Loucy (cell line): ENCODE results near the gene TAF3.

Experiments
- H2AFZ ChIP-seq: fragments of 200-600 bp; sonication (generic); 2 replicates; pipeline ENCODE4 v1.6.0; 2016; ENCODE audit warnings: antibody characterized with exemption, mild to moderate bottlenecking, low read length, moderate library complexity
- H3F3A ChIP-seq: fragments of 200-600 bp; 2 replicates; pipeline ENCODE4 v1.6.0; 2016; ENCODE audit warnings: antibody characterized with exemption, low read depth, mild to moderate bottlenecking
- H3K27me3 ChIP-seq: fragments of 200-600 bp; sonication (generic); 2 replicates; pipeline ENCODE4 v1.6.1; 2014; ENCODE audit warnings: low read length, mild to moderate bottlenecking; ENCODE audit not compliant: insufficient read depth, poor library complexity, severe bottlenecking
- H3K36me3 ChIP-seq: fragments of 200-600 bp; sonication (generic); 2 replicates; pipeline ENCODE4 v1.6.1; 2016; ENCODE audit warnings: low read length; ENCODE audit not compliant: insufficient read depth
- H3K4me1 ChIP-seq: fragments of 200-600 bp; sonication (generic); 2 replicates; pipeline ENCODE4 v1.5.1; 2014; ENCODE audit warnings: low read length, mild to moderate bottlenecking; ENCODE audit not compliant: insufficient read depth, poor library complexity, severe bottlenecking
- H3K4me2 ChIP-seq: fragments of 200-600 bp; sonication (generic); 2 replicates; pipeline ENCODE4 v1.6.0; 2014; ENCODE audit warnings: antibody characterized with exemption, low read length, low read depth, mild to moderate bottlenecking; ENCODE audit not compliant: poor library complexity, severe bottlenecking
- H3K4me3 ChIP-seq: fragments of 200-600 bp; sonication (generic); 2 replicates; pipeline ENCODE4 v1.5.1; 2014; ENCODE audit warnings: low read length, mild to moderate bottlenecking, mixed read lengths; ENCODE audit not compliant: poor library complexity, severe bottlenecking
- H3K79me2 ChIP-seq: fragments of 200-600 bp; sonication (generic); 2 replicates; pipeline ENCODE4 v1.6.1; 2014; ENCODE audit warnings: low read length; ENCODE audit not compliant: insufficient read depth
- H3K9ac ChIP-seq: fragments of 200-600 bp; sonication (generic); 2 replicates; pipeline ENCODE4 v1.6.0; 2014; ENCODE audit warnings: mild to moderate bottlenecking, low read depth, low read length, moderate library complexity; ENCODE audit not compliant: poor library complexity, severe bottlenecking
- H3K9me2 ChIP-seq: fragments of 200-600 bp; sonication (generic); replicated peaks from 2 replicates; pipeline ENCODE4 v1.6.1; 2016; ENCODE audit warnings: low read depth, low read length, mixed read lengths
- H3K9me3 ChIP-seq: fragments of 200-600 bp; sonication (generic); 2 replicates; pipeline ENCODE4 v1.6.1; 2014; ENCODE audit warnings: mild to moderate bottlenecking, antibody characterized with exemption, low read length, low read depth; ENCODE audit not compliant: insufficient read depth
- H4K20me1 ChIP-seq: fragments of 200-600 bp; sonication (generic); 2 replicates; pipeline ENCODE4 v1.6.0; 2014; ENCODE audit warnings: antibody characterized with exemption, low read length, mild to moderate bottlenecking; ENCODE audit not compliant: insufficient read depth, poor library complexity, severe bottlenecking
- EZH2phosphoT487 ChIP-seq: fragments of 200-600 bp; IDR thresholded peaks from 2 replicates; pipeline ENCODE4 v1.6.1; 2018; ENCODE audit warnings: antibody characterized with exemption, mild to moderate bottlenecking, moderate library complexity, borderline replicate concordance
- TF ChIP-seq, protein P1 (sequence below): fragments of 200-600 bp; sonication (generic); conservative IDR thresholded peaks from 2 replicates; pipeline ENCODE4 v1.5.1; 2014; ENCODE audit warnings: mild to moderate bottlenecking, antibody characterized with exemption, low read length

Gene TAF3

DNA sequence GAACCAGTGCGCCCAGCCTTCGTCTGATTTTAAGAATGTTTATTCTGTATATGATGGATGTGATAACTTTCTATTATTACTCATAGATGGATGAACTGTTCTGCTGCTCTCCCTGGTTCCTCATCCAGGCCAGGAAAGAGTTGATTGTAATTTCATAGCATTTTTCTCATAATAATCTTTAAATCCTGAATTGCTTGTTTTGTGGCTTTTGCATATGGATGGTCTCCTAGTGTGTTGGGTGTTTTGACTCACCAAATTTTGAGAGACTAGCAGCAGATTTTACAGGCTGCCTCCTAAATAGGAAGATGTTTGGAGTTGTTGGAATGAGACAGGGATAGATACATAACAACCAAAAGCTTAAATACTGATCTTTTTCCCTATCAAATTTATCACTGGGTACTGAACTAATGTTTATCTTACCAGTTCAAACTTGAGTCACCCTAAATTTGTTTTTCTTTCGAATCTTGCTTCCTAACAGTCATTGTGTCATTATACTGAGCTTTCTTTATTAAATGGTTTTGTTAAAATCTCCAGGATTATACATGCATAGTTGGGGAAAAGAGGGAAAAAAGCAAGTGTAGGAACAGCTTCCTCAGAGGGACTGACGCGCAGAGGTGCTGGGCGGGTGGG is 130.2 kb downstream of the TAF3 start:
- no peaks in the 10 kb centered on the region for H3K9me2 ChIP-seq
- no peak overlapping the region for H3K9ac ChIP-seq
- no peak overlapping the region for H3K4me3 ChIP-seq
- no peaks in the 10 kb centered on the region for H4K20me1 ChIP-seq
- TF ChIP-seq EZH2phosphoT487, result no peak
- TF ChIP-seq, protein P1, sequence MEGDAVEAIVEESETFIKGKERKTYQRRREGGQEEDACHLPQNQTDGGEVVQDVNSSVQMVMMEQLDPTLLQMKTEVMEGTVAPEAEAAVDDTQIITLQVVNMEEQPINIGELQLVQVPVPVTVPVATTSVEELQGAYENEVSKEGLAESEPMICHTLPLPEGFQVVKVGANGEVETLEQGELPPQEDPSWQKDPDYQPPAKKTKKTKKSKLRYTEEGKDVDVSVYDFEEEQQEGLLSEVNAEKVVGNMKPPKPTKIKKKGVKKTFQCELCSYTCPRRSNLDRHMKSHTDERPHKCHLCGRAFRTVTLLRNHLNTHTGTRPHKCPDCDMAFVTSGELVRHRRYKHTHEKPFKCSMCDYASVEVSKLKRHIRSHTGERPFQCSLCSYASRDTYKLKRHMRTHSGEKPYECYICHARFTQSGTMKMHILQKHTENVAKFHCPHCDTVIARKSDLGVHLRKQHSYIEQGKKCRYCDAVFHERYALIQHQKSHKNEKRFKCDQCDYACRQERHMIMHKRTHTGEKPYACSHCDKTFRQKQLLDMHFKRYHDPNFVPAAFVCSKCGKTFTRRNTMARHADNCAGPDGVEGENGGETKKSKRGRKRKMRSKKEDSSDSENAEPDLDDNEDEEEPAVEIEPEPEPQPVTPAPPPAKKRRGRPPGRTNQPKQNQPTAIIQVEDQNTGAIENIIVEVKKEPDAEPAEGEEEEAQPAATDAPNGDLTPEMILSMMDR, result no peak
- no peaks in the 10 kb centered on the region for H3K27me3 ChIP-seq
- H3K4me1 ChIP-seq, result peaks cover 7% of the 10 kb centered on the region
- H3K79me2 ChIP-seq, result peaks cover 4% of the 10 kb centered on the region; the same call in 1 of the 2 replicates
- H2AFZ ChIP-seq, result no peak overlapping the region
- no peaks in the 10 kb centered on the region for H3K9me3 ChIP-seq
- H3K4me2 ChIP-seq, result no peak overlapping the region
- H3F3A ChIP-seq, result no peaks in the 10 kb centered on the region
- no peaks in the 10 kb centered on the region for H3K36me3 ChIP-seq

DNA sequence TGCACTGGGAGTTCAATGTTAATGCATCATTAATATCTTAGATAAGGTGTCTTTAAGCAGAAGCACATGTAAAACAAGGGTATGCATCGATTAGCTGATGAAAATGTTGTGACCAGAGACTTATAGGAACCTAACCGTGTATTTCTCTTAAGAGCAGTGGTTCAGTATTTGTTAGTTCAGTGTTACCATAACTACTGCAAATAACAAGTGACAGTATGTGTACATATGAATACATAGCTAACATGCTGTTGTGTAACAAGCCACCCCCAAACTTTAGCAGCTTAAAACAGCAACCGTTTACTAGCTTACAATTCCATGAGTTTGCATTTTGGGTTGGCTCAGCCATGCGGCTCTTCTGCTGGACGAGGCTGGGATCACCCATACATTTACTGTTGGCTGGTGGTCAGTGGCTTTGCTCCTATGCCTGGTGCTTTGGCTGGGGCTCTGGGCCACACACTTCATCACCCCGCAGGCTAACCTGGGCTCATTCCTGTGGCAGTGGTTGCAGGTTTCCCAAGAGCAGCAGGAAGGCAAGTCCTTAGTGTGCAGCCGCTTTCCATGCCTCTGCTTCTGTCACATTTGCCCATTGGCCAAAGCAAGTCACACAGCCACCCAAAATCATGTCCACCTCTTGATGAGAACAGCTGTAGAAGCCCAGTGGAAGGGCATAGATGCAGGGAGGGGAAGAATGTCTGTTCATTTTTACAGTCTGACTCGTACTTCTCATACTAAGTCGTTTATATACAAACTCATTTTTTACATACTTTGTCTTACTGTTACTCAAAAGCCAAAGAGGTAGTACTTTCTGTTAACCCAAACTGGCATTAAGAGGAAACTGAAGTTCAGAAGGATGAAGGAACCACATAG is 132.9 kb downstream of the TAF3 start:
- Histone ChIP-seq H3K36me3 (no peaks in the 10 kb centered on the region), H3K4me2 (no peak overlapping the region), H3K9ac (no peak overlapping the region), H4K20me1 (no peaks in the 10 kb centered on the region), H3K9me3 (no peaks in the 10 kb centered on the region), H2AFZ (no peak overlapping the region), H3K4me3 (no peak overlapping the region), H3K9me2 (no peaks in the 10 kb centered on the region), H3K27me3 (no peaks in the 10 kb centered on the region), H3K79me2 (peaks cover 4% of the 10 kb centered on the region; the same call in 1 of the 2 replicates), H3K4me1 (peaks cover 7% of the 10 kb centered on the region), H3F3A (no peaks in the 10 kb centered on the region)
- TF ChIP-seq EZH2phosphoT487, result no peak
- TF ChIP-seq, protein P1, result no peak

DNA sequence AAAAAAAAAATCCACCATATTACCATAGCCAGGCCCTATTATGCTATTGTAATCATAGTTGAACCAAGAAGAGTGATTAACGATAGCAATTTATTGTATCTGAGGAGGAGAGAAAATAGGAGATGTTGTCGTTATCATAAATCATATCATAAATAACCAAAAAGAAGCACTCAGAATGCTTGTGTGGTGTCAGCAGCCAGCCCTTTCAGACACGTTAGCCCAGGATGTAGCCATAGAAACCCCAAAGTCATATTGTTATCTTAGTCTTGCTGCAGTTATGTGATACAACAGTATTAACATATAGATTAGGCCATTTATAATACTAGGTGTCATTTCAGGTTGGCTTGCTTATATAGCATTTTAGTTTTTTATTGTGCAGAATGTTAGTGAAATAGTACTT is 134.0 kb downstream of the TAF3 start:
- H3F3A ChIP-seq, result no peaks in the 10 kb centered on the region
- no peaks in the 10 kb centered on the region for H3K9me2 ChIP-seq
- H3K79me2 ChIP-seq, result peaks cover 8% of the 10 kb centered on the region; the same call in 1 of the 2 replicates
- H2AFZ ChIP-seq, result no peak overlapping the region
- no peaks in the 10 kb centered on the region for H3K36me3 ChIP-seq
- no peaks in the 10 kb centered on the region for H4K20me1 ChIP-seq
- H3K4me3 ChIP-seq, result no peak overlapping the region
- no peak overlapping the region for H3K4me2 ChIP-seq
- no peaks in the 10 kb centered on the region for H3K27me3 ChIP-seq
- H3K4me1 ChIP-seq, result peaks cover 15% of the 10 kb centered on the region
- H3K9me3 ChIP-seq, result no peaks in the 10 kb centered on the region
- H3K9ac ChIP-seq, result no peak overlapping the region
- TF ChIP-seq EZH2phosphoT487, result no peak
- TF ChIP-seq, protein P1, result no peak
